SHP77 (cell line): ENCODE results near the gene GPATCH2.
"Not testable (repeated sequence)": the region's sequence is repeated elsewhere in the genome, so short reads cannot be mapped to it uniquely, and the experiment has no call there.

ENCODE experiments used
- DNase-seq, 2 experiments: peaks; one replicate each; lab custom pipeline; 2025; lab: John Stamatoyannopoulos, UW

Gene GPATCH2

GRCh38 chr1:217525773-217526490 lies 105.0 kb downstream of the GPATCH2 start:
- no peak for DNase-seq

DNA sequence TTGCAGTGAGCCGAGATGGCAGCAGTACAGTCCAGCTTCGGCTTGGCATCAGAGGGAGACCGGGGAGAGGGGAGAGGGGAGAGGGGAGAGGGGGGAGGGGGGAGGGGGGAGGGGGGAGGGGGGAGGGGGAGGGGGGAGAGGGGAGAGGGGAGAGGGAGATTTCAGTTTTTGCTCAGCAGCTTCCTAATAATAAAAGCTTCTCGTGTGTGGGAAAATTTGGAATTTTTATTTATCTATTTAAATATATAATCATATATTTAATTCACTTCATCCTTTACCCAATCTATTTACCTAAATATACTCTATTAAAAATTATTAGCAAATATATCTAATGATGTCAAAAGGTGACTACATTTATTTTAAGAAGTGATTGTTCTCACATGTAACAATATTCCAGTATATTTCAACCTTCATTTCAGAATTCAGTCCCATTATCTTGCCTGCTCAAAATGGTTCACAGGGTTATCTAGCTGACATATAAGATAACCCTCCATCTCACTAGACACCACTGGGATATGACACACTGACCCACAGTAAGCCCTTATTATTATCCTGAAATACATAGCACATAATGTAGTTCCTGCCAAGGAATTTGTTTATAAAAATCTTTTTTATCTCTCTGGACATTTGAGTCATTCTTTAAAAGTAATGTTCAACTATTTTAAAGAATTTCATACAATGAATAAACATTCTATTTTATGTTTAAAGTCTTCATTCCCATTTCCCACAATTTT lies 105.9 kb downstream of the GPATCH2 start:
- no peak for DNase-seq

- DNase-seq: not testable (repeated sequence)
Measured at GRCh38 chr1:217523921-217524320, 107.0 kb downstream of the GPATCH2 start.

GRCh38 chr1:217522277-217522676 lies 108.6 kb downstream of the GPATCH2 start:
- no peak for DNase-seq

DNA sequence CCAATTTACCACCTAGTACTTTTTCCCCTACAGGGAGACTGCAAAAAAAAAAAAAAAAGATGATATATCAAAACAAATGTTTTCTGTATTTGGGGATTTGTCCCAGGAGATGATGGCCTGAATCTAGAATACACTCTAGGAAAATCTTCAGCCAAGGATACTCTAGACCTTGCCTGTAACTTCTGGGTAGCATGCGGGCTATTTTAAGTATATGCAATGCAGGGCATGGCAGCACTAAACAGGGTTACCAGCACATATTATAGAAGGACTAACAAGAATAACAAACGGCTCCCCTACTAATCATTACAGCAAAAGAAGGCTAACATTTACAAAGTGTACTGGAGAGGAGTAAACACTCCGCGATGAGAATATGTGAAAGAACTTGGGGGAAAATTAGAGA lies 109.6 kb downstream of the GPATCH2 start:
- DNase-seq: no peak

DNA sequence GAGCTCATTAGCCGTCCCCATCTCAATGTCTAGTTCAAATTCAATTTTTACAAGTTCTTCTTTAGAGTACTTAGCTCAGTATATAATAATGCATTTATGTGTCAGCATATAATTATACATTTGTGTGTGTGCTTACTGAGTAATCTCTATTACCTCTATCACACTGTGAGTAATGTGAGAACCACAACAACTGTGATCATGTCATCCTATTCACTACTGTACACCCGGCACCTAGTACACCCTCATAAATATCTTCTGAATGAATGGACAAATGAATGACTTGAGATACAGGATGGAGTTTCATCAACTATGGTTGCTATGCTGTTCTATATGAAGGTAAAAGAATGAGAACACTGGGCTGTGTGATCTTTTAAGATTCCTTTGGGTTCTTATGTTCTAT lies 124.0 kb downstream of the GPATCH2 start:
- no peak for DNase-seq

DNA sequence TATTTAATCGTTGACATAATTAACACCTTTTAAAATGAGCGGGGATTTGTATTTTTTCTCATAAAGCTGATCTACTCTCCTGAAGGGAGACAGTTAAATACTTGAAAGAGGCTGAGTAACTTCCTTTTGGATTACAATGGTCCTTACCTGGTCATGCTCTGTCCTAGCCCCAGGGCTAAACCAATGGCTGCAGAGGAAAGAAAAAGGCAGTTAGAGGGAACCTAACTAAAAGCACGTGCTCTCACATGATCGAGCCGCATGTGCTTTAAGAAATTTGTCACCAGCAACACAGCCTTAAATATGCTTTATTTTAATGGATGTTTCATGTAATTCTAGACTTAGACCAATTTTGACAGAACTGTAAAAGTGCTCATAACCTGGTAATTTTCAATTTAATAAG lies 132.7 kb downstream of the GPATCH2 start:
- no peak for DNase-seq

GRCh38 chr1:217495249-217495648 lies 135.6 kb downstream of the GPATCH2 start:
- DNase-seq: no peak

DNA sequence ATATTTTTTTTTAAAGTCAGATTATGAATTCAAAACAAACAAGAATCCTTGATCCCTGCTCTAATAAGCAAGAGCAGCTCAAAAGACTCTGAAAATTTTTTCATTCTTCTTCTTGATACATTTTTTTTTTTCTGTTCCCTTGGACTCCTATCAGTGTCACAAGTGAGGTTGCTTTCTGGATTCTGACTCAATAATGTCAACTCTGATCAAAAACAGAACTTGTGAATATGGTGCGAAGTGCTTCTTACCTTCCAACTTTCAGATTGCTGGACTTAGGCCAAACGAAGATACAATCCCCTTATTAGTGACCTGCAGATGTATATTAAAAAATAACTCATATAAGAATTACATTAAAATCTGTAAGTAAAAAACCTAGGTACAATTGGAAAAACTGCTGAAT lies 136.1 kb downstream of the GPATCH2 start:
- no peak for DNase-seq

- peak; percentile 3 to 45 for DNase-seq
Measured at GRCh38 chr1:217493290-217493689, 137.6 kb downstream of the GPATCH2 start.

DNA sequence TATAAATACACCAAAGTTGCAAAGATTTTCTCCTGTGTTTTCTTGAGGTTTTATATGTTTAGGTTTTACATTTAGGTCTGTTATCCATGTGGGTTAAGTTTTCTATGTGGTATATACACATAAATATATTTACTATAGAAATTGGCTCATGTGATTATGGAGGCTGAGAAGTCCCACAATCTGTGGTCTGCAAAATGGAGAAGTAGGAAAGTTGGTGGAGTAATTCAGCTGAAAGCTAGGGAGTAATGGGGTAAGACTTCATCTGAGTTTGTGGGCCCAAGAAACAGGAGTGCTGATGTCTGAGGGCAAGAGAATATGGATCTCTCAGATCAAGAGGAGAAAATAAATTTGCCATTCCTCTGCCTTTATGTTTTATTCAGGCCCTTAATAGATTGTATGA lies 146.0 kb downstream of the GPATCH2 start:
- DNase-seq: no peak

GRCh38 chr1:217482356-217483102 lies 148.4 kb downstream of the GPATCH2 start:
- no peak for DNase-seq

DNA sequence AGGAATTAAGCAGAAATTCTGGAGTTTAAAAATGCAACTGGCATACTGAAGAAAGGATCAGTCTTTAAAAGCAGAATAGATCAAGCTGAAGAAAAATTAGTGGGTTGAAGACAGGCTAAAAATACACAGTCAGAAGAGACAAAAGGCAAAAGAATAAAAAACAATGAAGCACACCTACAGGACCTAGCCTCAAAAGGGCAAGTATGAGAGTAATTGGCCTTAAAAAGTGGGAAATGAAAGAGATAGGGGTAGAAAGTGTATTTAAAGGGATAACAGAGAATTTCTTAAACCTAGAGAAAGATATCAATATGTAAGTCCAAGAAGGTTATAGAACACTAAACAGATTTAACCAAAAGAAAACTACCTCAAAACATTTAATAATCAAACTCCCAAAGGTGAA lies 152.4 kb downstream of the GPATCH2 start:
- DNase-seq: no peak

GRCh38 chr1:217472915-217473314 lies 158.0 kb downstream of the GPATCH2 start:
- DNase-seq: no peak

GRCh38 chr1:217471403-217471802 lies 159.5 kb downstream of the GPATCH2 start:
- DNase-seq: no peak

- DNase-seq: no peak
Measured at GRCh38 chr1:217469983-217470382, 160.9 kb downstream of the GPATCH2 start.

GRCh38 chr1:217465102-217465501 lies 165.8 kb downstream of the GPATCH2 start:
- no peak for DNase-seq

DNA sequence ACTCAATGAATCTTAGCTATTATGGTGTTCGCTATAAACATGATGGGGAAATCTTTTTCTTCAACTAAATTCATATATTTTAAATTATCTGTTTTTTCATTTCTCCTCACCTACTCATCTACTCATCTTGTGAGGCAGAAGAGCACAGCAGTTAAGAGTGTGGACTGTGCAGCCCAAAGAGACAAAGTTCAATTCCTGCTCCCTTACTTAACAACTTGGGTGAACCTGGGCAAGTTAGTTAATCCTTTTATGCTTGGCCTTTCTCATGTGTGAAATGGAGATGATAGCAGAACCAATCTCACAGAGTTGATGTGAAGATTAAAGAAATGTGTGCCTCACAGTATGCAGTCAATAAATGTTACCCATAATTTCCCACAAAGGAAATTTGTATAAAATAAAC lies 168.2 kb downstream of the GPATCH2 start:
- DNase-seq: no peak

GRCh38 chr1:217462159-217462558 lies 168.7 kb downstream of the GPATCH2 start:
- no peak for DNase-seq

GRCh38 chr1:217457016-217457415 lies 173.9 kb downstream of the GPATCH2 start:
- DNase-seq: no peak

DNA sequence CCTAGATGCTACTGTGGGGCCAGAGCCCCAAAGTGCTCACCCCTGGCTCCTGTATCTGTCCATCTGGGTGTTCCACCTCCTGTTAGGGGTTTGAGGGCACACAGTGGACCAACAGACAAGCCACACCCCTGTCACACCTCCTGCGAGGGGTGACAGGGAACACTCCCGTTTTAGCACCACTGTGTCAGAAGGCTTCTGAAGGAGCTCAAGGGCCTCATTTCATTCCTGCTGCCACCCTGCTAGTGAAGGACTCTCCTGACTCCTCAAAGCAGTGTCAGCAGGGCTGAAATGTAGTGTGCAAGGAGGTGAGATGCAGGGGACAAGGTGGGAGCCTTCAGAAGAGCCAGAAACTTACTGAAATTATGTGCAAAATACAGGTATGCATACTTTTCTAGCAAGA lies 174.6 kb downstream of the GPATCH2 start:
- no peak for DNase-seq

GRCh38 chr1:217453816-217454215 lies 177.1 kb downstream of the GPATCH2 start:
- no peak for DNase-seq

DNA sequence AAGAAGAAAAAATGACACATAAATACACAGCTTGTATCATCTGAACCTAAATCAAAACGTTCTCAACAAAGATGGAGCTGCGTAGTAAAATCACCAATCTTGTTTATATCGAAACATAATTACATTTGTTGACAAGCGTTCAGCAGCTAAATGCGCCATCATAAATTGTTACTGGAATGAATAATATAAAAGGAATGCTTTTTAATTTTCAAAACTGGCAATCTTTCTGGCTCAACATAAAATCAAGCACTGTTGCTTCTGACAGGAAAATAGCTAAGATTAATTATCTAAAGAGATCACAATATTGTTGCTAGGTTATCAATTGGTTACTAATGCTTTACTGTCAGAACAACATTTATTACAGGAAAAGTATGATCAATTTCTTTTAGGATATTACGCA lies 181.5 kb downstream of the GPATCH2 start:
- DNase-seq: no peak
